ENCODE measurements around the gene FGD4. TPM values are rescaled to one million over a fixed set of nuclear protein-coding genes. Genes with fewer than 3 reads are reported as not detected.

Gene FGD4
- total and polyA plus RNA-seq, 8 donors, result 18.6 to 38.9 (median 25.5) TPM

DNA sequence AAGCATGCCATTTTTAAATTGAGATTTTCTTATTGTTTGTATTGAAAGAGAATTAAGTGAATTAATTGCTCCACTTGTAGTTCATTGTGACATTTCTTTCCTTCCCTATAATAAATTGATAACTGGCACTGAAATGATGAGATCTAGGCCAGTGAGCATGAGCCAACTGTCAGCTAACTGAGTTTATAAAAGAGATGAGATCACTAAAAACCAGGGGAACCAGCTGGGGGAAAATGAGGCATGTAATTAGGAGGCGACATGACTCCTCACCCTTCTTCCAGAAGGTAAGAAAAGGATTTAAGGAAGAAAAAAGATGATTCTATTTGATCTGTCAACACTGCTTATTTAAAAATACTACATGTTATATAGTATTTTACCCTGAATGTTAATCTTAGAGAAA, 175.2 kb downstream of the FGD4 start:
- no peak for ATAC-seq
- H3K4me1 ChIP-seq, result peaks cover 0 to 7% of the 10 kb centered on the region in 2 donors
- H3K4me3 ChIP-seq, result no peak overlapping the region
- TF ChIP-seq, protein P1, sequence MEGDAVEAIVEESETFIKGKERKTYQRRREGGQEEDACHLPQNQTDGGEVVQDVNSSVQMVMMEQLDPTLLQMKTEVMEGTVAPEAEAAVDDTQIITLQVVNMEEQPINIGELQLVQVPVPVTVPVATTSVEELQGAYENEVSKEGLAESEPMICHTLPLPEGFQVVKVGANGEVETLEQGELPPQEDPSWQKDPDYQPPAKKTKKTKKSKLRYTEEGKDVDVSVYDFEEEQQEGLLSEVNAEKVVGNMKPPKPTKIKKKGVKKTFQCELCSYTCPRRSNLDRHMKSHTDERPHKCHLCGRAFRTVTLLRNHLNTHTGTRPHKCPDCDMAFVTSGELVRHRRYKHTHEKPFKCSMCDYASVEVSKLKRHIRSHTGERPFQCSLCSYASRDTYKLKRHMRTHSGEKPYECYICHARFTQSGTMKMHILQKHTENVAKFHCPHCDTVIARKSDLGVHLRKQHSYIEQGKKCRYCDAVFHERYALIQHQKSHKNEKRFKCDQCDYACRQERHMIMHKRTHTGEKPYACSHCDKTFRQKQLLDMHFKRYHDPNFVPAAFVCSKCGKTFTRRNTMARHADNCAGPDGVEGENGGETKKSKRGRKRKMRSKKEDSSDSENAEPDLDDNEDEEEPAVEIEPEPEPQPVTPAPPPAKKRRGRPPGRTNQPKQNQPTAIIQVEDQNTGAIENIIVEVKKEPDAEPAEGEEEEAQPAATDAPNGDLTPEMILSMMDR (IDR thresholded peaks at IDR 0.05), result no peak
- peaks cover 0 to 33% of the 10 kb centered on the region in 2 donors for H3K36me3 ChIP-seq
- intact Hi-C loops (cut with DNase I), result no loop called here
- DNase-seq, result no peak
- no peaks in the 10 kb centered on the region for H3K27me3 ChIP-seq
- H3K9me3 ChIP-seq, result no peaks in the 10 kb centered on the region
- H3K27ac ChIP-seq, result no peak overlapping the region

DNA sequence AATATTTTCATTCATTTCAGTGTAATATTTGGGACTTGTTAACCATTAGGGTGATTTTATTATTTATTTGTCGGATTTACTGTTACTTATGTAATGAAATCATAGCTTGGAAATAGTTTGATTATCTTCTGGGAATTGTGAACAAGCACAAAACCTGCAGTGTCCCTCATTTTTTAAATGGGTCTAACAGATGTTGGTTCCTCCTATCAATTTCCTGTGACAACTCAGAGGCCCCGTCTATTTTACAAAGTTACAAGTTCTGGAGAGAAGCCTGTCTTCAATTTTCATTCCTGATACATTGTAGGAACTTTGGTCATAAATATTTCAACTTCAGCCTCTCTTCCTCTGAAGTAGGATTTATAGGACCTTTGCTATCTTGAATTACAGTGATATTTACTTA, 178.0 kb downstream of the FGD4 start:
- no peak for ATAC-seq
- H3K27me3 ChIP-seq, result no peaks in the 10 kb centered on the region
- H3K36me3 ChIP-seq, result peaks cover 0 to 46% of the 10 kb centered on the region in 2 donors
- DNase-seq, result no peak
- no peaks in the 10 kb centered on the region for H3K4me1 ChIP-seq
- H3K4me3 ChIP-seq, result no peak overlapping the region
- H3K9me3 ChIP-seq, result no peaks in the 10 kb centered on the region
- TF ChIP-seq, protein P1 (IDR thresholded peaks at IDR 0.05), result no peak
- no peak overlapping the region for H3K27ac ChIP-seq
- intact Hi-C loops (cut with DNase I), result no loop called here

DNA sequence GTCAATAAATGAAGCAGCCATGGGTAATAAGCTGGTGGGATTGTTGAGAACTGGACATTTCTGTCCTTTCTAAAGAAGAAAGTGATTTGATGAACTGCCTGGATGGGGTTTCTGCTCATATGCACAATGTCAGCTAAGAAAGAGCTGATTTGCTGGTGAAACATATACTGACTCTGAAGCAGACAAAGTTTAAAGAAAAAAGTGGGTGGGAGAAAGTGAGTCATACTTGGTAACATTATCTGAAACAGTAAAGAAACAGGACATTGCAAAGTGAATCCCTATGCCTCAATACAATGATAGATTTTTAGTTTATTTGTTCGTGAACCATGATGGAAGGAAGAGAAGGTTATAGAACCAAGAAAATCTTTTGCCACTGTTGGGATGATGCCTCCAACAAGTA, 184.2 kb downstream of the FGD4 start:
- intact Hi-C loops (cut with DNase I), result no loop called here

DNA sequence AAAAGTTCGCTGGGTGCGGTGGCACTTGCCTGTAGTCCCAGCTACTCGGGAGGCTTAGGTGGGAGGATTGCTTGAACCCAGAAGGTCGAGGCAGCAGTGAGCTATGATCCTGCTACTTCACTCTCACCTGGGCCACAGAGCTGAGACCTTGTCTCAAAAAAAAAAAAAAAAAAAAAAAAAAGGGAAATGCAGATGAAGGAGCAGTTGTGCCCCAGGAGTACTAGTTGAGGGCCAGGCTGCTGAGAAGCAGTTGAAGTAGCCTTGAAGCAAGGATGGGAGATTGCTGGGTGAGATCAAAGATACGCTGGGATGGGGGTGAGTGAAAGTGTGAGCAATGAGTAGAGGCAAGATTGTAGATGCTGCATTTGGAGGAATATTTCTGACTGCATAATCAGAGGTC, 186.3 kb downstream of the FGD4 start:
- intact Hi-C loops (cut with DNase I), result no loop called here
- H3K4me3 ChIP-seq, result no peak overlapping the region
- peak overlapping the region in 1 of 2 donors; percentile 85 for H3K27ac ChIP-seq
- TF ChIP-seq, protein P1 (IDR thresholded peaks at IDR 0.05), result no peak
- ATAC-seq (no peak), DNase-seq (no peak)
- peaks cover 0 to 55% of the 10 kb centered on the region in 2 donors for H3K4me1 ChIP-seq
- no peaks in the 10 kb centered on the region for H3K9me3 ChIP-seq
- peaks cover 0 to 30% of the 10 kb centered on the region in 2 donors for H3K36me3 ChIP-seq
- H3K27me3 ChIP-seq, result no peaks in the 10 kb centered on the region

More for the DNA sequence above, 184.2 kb downstream of the FGD4 start:
- TF ChIP-seq, protein P1 (IDR thresholded peaks at IDR 0.05), result no peak
- H3K27ac ChIP-seq, result peak overlapping the region in 1 of 2 donors; percentile 14
- H3K4me3 ChIP-seq, result no peak overlapping the region
- ATAC-seq (no peak), DNase-seq (no peak)
- H3K9me3 ChIP-seq, result no peaks in the 10 kb centered on the region
- H3K36me3 ChIP-seq, result peaks cover 0 to 33% of the 10 kb centered on the region in 2 donors
- no peaks in the 10 kb centered on the region for H3K27me3 ChIP-seq
- H3K4me1 ChIP-seq, result peaks cover 0 to 39% of the 10 kb centered on the region in 2 donors

DNA sequence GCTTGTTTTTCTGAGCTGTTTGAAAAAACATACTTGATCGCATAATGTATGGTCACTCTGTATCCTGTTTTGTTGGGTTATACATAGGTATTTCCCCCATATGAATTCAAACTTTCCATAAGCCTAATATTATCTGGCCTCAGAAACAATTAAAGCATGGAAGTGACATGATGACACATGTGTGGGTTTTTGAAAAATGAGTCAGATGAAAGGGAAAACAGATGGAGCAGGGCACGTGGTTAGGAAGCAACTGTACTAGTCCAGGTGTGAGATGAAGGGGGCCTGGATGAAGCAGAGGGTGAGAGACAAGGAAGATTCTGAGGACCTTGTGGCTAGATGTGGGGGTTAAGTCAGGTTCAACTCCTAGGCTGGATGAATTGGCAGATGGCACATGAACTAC, 187.0 kb downstream of the FGD4 start:
- ATAC-seq (no peak), DNase-seq (no peak)
- intact Hi-C loops (cut with DNase I), result no loop called here
- peaks cover 0 to 34% of the 10 kb centered on the region in 2 donors for H3K36me3 ChIP-seq
- H3K27me3 ChIP-seq, result no peaks in the 10 kb centered on the region
- peaks cover 0 to 57% of the 10 kb centered on the region in 2 donors for H3K4me1 ChIP-seq
- H3K9me3 ChIP-seq, result no peaks in the 10 kb centered on the region
- peak overlapping the region in 1 of 2 donors; percentile 85 for H3K27ac ChIP-seq
- TF ChIP-seq, protein P1 (IDR thresholded peaks at IDR 0.05), result no peak
- H3K4me3 ChIP-seq, result no peak overlapping the region

Data from left lung (tissue), 10 donors.